ENCODE measurements around the gene IL26.

The IL26 gene

GRCh38 chr12:68156636-68157035 lies 69.0 kb downstream of the IL26 start:
- H3K36me3 ChIP-seq (ENCODE audit: control insufficient read depth in 2 of 2, insufficient read depth in 1 of 2, low read length in 2 of 2) = no peaks in the 10 kb centered on the region
- H3K9me3 ChIP-seq (ENCODE audit: control insufficient read depth, insufficient read depth, low read depth, low read length) = no peaks in the 10 kb centered on the region
- no peak overlapping the region for H3K27ac ChIP-seq (ENCODE audit: extremely low read depth, low read depth, low read length)
- ChIA-PET POLR2A (no interaction called here), CTCF (interaction anchor here (0.5 to 3.0 kb wide), 3 partner anchors 15 to 116 kb away, joined by 3 to 20 read pairs (median 3); no protein-coding TSS in a partner anchor)
- no peaks in the 10 kb centered on the region for H3K4me1 ChIP-seq (ENCODE audit: control insufficient read depth, insufficient read depth, low read length)
- TF ChIP-seq SCRT2 (tag by site-specific recombination; IDR thresholded peaks at IDR 0.05) (0 out of 2 replicates have a peak, but pooled peaks have one; percentile 28), ZNF791 (tag by site-specific recombination; IDR thresholded peaks at IDR 0.05) (no peak), GLI2 (tag by site-specific recombination; IDR thresholded peaks at IDR 0.05; ENCODE audit: borderline replicate concordance, low read depth) (no peak)
- no peak overlapping the region for H3K4me3 ChIP-seq (ENCODE audit: low read depth, low read length)

- TF ChIP-seq ZSCAN5A (tag by site-specific recombination; IDR thresholded peaks at IDR 0.05) = no peak
- no peak for TF ChIP-seq ZNF48 (tag by site-specific recombination; IDR thresholded peaks at IDR 0.05)
- TF ChIP-seq MYNN (tag by site-specific recombination; IDR thresholded peaks at IDR 0.05; ENCODE audit: borderline replicate concordance) = no peak
- TF ChIP-seq ZNF157 (tag by site-specific recombination; IDR thresholded peaks at IDR 0.05) = no peak
- no peak for TF ChIP-seq ZNF514 (tag by site-specific recombination; IDR thresholded peaks at IDR 0.05)
- TF ChIP-seq SCRT1 (tag by site-specific recombination; IDR thresholded peaks at IDR 0.05; ENCODE audit: borderline replicate concordance) = no peak
- TF ChIP-seq ZNF658 (tag by site-specific recombination; IDR thresholded peaks at IDR 0.05) = no peak
- no peak for TF ChIP-seq ZNF558 (tag by site-specific recombination; IDR thresholded peaks at IDR 0.05)
- no peak for TF ChIP-seq ZNF792 (tag by site-specific recombination; IDR thresholded peaks at IDR 0.05)
- Histone ChIP-seq H3K4me3 (ENCODE audit: low read depth, low read length) (no peak overlapping the region), H3K4me1 (ENCODE audit: control insufficient read depth, insufficient read depth, low read length) (no peaks in the 10 kb centered on the region), H3K36me3 (ENCODE audit: control insufficient read depth in 2 of 2, insufficient read depth in 1 of 2, low read length in 2 of 2) (no peaks in the 10 kb centered on the region), H3K9me3 (ENCODE audit: control insufficient read depth, insufficient read depth, low read depth, low read length) (no peaks in the 10 kb centered on the region), H3K27ac (ENCODE audit: extremely low read depth, low read depth, low read length) (no peak overlapping the region)
- POLR2A ChIA-PET = no interaction called here
- CTCF ChIA-PET = interaction anchor here (0.7 kb wide), 1 partner anchor 9 kb away, joined by 3 read pairs; no protein-coding TSS in a partner anchor
Measured at GRCh38 chr12:68154779-68155178, 70.8 kb downstream of the IL26 start.
